DND-41 (cell line): ENCODE measurements around the gene YIPF3.

Experiments used
- ATAC-seq: fragments of 200-7000 bp; cut with Tn5 transposase; 3 replicates; pipeline ENCODE4 v1.9.1; 2021; ENCODE audit warnings: low read depth; ENCODE audit not compliant: insufficient read depth
- DNase-seq: peaks from one replicate; pipeline ENCODE4 v3.0.0-alpha.2; 2020
- H2AFZ ChIP-seq: 2 replicates; pipeline ENCODE4 v1.6.0; 2012; ENCODE audit warnings: low read depth, low read length
- H3K27ac ChIP-seq: 2 replicates; pipeline ENCODE4 v1.5.1; 2012; ENCODE audit warnings: low read length, inconsistent platforms
- H3K27me3 ChIP-seq: fragments of 200-600 bp; sonication (generic); 2 replicates; pipeline ENCODE4 v1.6.0; 2012; ENCODE audit warnings: low read length, mild to moderate bottlenecking, inconsistent platforms; ENCODE audit not compliant: insufficient read depth, poor library complexity
- H3K36me3 ChIP-seq: 2 replicates; pipeline ENCODE4 v1.5.1; 2012; ENCODE audit warnings: low read length, inconsistent platforms; ENCODE audit not compliant: insufficient read depth
- H3K4me1 ChIP-seq: 2 replicates; pipeline ENCODE4 v1.5.1; 2012; ENCODE audit warnings: mild to moderate bottlenecking, low read length; ENCODE audit not compliant: insufficient read depth
- H3K4me2 ChIP-seq: 2 replicates; pipeline ENCODE4 v1.6.0; 2012; ENCODE audit warnings: mild to moderate bottlenecking, moderate library complexity, low read length, inconsistent platforms; ENCODE audit not compliant: insufficient read depth
- H3K4me3 ChIP-seq, 2 experiments: fragments of 200-600 bp in 1 of 2; shearing (Covaris generic) in 1 of 2; 2 replicates each; pipeline ENCODE4 v1.5.1; 2012 to 2016; ENCODE audit warnings: inconsistent platforms in 2 of 2, low read length in 2 of 2, mild to moderate bottlenecking in 2 of 2, low read depth in 1 of 2, moderate library complexity in 1 of 2
- H3K79me2 ChIP-seq: 2 replicates; pipeline ENCODE4 v1.6.0; 2012; ENCODE audit warnings: low read length, inconsistent platforms; ENCODE audit not compliant: insufficient read depth
- H3K9ac ChIP-seq: 2 replicates; pipeline ENCODE4 v1.6.0; 2012; ENCODE audit warnings: low read depth, mild to moderate bottlenecking, inconsistent platforms, low read length, moderate library complexity
- H3K9me3 ChIP-seq: 2 replicates; pipeline ENCODE4 v1.5.1; 2012; ENCODE audit warnings: low read length, moderate library complexity, mild to moderate bottlenecking, inconsistent platforms; ENCODE audit not compliant: insufficient read depth, severe bottlenecking
- H4K20me1 ChIP-seq: 2 replicates; pipeline ENCODE4 v1.6.0; 2012; ENCODE audit warnings: low read length; ENCODE audit not compliant: insufficient read depth
- EZH2 ChIP-seq: IDR thresholded peaks from 3 replicates; pipeline ENCODE4 v1.6.1; 2012; ENCODE audit warnings: borderline replicate concordance, low read depth, mild to moderate bottlenecking, moderate library complexity, low read length, inconsistent platforms; ENCODE audit not compliant: severe bottlenecking
- TF ChIP-seq, protein P1 (sequence below): IDR thresholded peaks from 2 replicates; pipeline ENCODE4 v1.5.1; 2012; ENCODE audit warnings: borderline replicate concordance, low read length, moderate library complexity, mild to moderate bottlenecking; ENCODE audit not compliant: poor library complexity, severe bottlenecking; ENCODE audit errors: extremely low read depth

The YIPF3 gene

DNA sequence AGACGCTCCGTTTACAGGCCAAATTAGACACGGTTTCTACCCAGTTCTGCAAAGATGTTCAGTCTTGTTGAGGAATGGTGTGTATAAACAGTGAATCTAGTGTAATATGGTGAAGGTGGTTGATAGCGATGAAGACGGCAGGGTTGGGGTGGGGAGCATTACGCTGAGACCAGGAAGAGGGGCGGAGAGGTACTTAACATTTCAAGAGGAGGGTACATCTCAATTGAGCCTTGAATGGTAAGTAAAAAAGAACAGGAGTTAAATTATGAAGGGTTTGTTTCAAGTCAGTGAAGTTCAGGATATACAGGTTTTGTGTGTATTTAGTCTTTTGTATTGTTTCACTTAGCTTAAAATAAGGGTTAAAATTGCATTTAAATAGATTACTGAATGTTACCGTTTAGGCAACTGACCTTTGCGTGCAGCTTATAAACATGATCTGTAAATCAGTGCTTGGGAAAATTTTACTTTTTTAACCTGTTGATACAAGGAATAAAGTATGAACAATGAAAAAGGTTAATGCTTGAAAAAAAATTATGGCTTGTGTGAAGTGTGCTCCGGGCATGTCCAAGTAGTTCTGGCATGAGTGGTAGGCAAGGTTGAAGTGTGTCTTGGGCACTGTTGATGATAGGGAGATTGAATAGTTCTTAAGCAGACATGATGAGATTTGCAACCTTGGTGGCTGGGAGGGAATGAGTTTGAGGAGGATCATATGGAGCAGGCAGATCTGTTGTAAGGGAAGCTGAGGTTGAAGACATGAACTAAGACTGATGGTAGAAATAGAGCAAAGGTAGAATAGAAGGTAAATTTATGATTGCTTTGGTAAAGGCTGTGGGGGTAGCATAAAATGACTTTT is 1.0 kb upstream of the YIPF3 start:
- peak overlapping the region; percentile 85 for H3K9ac ChIP-seq
- peaks cover 11% of the 10 kb centered on the region; the same call in 1 of the 2 replicates for H4K20me1 ChIP-seq
- TF ChIP-seq, protein P1, sequence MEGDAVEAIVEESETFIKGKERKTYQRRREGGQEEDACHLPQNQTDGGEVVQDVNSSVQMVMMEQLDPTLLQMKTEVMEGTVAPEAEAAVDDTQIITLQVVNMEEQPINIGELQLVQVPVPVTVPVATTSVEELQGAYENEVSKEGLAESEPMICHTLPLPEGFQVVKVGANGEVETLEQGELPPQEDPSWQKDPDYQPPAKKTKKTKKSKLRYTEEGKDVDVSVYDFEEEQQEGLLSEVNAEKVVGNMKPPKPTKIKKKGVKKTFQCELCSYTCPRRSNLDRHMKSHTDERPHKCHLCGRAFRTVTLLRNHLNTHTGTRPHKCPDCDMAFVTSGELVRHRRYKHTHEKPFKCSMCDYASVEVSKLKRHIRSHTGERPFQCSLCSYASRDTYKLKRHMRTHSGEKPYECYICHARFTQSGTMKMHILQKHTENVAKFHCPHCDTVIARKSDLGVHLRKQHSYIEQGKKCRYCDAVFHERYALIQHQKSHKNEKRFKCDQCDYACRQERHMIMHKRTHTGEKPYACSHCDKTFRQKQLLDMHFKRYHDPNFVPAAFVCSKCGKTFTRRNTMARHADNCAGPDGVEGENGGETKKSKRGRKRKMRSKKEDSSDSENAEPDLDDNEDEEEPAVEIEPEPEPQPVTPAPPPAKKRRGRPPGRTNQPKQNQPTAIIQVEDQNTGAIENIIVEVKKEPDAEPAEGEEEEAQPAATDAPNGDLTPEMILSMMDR, result no peak
- TF ChIP-seq EZH2, result no peak
- no peaks in the 10 kb centered on the region for H3K27me3 ChIP-seq
- H3K9me3 ChIP-seq, result no peaks in the 10 kb centered on the region
- peak overlapping the region; percentile 82 to 85 for H3K4me3 ChIP-seq
- H3K27ac ChIP-seq, result peak overlapping the region; percentile 75
- peaks cover 39% of the 10 kb centered on the region for H3K4me1 ChIP-seq
- peak; percentile 32 for DNase-seq
- peak; percentile 46 for ATAC-seq
- H3K36me3 ChIP-seq, result peaks cover 71% of the 10 kb centered on the region
- peak overlapping the region; percentile 84 for H2AFZ ChIP-seq
- peaks cover 58% of the 10 kb centered on the region for H3K79me2 ChIP-seq
- peak overlapping the region; percentile 94 for H3K4me2 ChIP-seq

DNA sequence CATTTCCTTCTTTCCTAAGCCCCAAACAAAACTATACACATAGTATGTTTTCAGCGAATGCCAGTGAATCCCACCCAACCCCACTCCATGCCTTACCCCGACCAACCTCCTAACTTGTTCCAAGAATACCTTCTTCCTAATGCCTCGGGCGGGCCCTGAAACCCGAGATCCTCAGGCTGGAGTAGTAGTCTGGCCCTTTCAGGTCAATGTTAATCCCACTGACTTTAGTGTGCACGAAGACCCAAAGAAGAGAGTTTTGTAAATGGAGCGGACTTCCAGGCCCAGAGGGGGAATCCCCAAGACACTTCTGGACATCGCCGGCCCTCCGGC is 394 bp downstream of the YIPF3 start:
- Histone ChIP-seq H4K20me1 (peaks cover 20% of the 10 kb centered on the region), H3K4me2 (peak overlapping the region; percentile 89), H3K27ac (peak overlapping the region; percentile 87), H2AFZ (peak overlapping the region; percentile 87), H3K4me3 (peak overlapping the region; percentile 82 to 85), H3K27me3 (no peaks in the 10 kb centered on the region), H3K36me3 (peaks cover 71% of the 10 kb centered on the region), H3K79me2 (peaks cover 58% of the 10 kb centered on the region), H3K9me3 (no peaks in the 10 kb centered on the region), H3K4me1 (peaks cover 39% of the 10 kb centered on the region), H3K9ac (peak overlapping the region; percentile 85)
- DNase-seq (no peak), ATAC-seq (no peak)
- TF ChIP-seq, protein P1, result no peak
- TF ChIP-seq EZH2, result no peak

DNA sequence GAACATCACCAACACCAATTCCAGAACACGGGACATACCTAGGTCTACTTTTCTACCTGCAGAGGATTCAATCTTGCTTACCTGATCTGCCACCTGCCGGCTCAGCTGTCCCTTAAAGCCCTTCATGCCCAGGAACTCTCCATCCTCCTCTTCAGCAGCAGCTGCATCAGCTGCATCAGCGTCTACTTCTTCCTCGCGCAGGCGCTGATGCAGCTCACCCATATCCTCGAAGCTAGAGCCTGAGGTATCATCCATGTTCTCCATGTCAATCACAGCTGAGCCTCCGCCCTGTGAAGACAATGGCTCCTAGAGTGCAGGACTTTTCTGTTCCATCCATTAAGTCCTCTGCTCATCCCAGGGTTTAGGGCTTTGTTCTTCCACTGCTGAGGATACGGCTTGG is 918 bp downstream of the YIPF3 start:
- Histone ChIP-seq H3K36me3 (peaks cover 71% of the 10 kb centered on the region), H2AFZ (no peak overlapping the region), H3K9me3 (no peaks in the 10 kb centered on the region), H3K4me2 (peak overlapping the region; percentile 89), H3K9ac (peak overlapping the region; percentile 85), H3K27me3 (no peaks in the 10 kb centered on the region), H3K4me3 (peak overlapping the region; percentile 82 to 85), H3K27ac (peak overlapping the region; percentile 87), H3K79me2 (peaks cover 58% of the 10 kb centered on the region), H3K4me1 (peaks cover 39% of the 10 kb centered on the region), H4K20me1 (peaks cover 20% of the 10 kb centered on the region)
- DNase-seq (no peak), ATAC-seq (no peak)
- no peak for TF ChIP-seq EZH2
- TF ChIP-seq, protein P1, result no peak
